Limb (tissue), 2 donors: ENCODE measurements around the gene GABRP.

Experiments used
- DNase-seq, 2 donors: peaks; one replicate each; pipeline ENCODE4 v3.0.0-alpha.2; 2016; ENCODE audit errors: extremely low spot score in 2 of 2

GABRP gene, protein sequence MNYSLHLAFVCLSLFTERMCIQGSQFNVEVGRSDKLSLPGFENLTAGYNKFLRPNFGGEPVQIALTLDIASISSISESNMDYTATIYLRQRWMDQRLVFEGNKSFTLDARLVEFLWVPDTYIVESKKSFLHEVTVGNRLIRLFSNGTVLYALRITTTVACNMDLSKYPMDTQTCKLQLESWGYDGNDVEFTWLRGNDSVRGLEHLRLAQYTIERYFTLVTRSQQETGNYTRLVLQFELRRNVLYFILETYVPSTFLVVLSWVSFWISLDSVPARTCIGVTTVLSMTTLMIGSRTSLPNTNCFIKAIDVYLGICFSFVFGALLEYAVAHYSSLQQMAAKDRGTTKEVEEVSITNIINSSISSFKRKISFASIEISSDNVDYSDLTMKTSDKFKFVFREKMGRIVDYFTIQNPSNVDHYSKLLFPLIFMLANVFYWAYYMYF

GRCh38 chr5:170783498-170784247 is at the start of gene GABRP:
TSS of gene GABRP (plus strand) at chr5:170783725. CDS start at chr5:170788616, 4,891 bp downstream.
- no peak for DNase-seq

GRCh38 chr5:170736966-170737365 is 46.6 kb upstream of the GABRP start:
- DNase-seq: no peak

DNA sequence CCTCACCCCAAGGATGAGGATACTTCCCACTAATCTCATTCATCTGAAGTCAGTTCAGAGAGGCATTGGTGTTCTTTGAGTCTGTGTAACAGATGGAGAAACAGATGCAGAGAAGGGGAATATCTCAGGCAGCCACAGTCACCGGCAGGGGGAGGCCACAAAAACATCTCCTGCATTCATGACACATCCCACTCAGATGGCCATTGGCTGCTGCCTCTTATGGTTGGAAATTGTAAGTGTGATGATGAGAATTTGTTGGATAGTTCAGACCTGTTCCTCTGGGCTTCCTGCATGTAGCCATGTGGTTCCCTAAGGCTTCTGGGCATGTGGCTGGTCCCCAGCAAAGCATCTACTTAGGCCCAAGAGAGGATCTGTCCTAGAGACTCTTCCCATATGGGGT is 45.9 kb upstream of the GABRP start:
- DNase-seq: no peak

- DNase-seq: no peak
These were observed 44.7 kb upstream of the GABRP start for GRCh38 chr5:170738840-170739239.

- no peak for DNase-seq
These were observed 44.1 kb upstream of the GABRP start for GRCh38 chr5:170739446-170739845.

GRCh38 chr5:170740551-170741205 is 42.8 kb upstream of the GABRP start:
- DNase-seq: no peak

DNA sequence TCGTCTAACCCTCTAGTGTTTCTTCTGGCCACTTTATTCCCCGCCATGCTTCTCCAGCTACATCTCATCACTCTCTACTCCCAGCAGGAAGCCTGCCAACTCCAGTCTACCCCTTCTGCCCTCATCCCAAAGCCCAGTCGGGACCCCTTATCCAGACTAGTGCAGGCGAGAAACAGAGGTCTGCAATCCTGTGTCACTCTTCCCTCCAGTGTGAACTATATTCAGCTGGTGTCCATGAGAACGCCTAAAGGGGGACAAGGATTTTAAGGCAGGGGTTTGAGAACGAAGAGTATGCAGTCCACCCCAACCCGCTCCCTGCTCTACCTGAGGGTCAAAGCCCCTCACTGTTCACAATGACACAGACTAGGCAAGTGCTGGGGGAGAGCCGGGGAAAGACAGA is 41.7 kb upstream of the GABRP start:
- no peak for DNase-seq

- no peak for DNase-seq
These were observed 39.7 kb upstream of the GABRP start for GRCh38 chr5:170743876-170744212.

- peak in 1 of 2 donors; percentile 55 for DNase-seq
These were observed 37.9 kb upstream of the GABRP start for GRCh38 chr5:170745481-170746071.

GRCh38 chr5:170746075-170746960 is 37.2 kb upstream of the GABRP start:
- peak in 1 of 2 donors; percentile 50 for DNase-seq

DNA sequence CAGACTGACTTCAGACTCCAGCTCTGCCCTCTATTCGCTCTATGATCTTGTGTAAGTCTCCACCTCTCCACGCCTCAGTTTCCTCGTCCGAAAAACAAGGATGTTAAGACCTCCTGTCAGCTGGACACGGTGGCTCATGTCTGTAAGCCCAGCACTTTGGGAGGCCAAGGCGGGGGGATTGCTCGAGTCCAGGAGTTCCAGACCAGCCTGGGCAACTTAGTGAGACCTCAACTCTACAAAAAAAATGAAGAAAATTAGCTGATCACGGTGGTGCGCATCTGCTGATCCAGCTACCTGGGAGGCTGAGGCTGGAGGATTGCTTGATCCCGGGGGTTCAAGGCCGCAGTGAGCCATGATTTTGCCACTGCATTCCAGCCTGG is 36.6 kb upstream of the GABRP start:
- DNase-seq: no peak

DNA sequence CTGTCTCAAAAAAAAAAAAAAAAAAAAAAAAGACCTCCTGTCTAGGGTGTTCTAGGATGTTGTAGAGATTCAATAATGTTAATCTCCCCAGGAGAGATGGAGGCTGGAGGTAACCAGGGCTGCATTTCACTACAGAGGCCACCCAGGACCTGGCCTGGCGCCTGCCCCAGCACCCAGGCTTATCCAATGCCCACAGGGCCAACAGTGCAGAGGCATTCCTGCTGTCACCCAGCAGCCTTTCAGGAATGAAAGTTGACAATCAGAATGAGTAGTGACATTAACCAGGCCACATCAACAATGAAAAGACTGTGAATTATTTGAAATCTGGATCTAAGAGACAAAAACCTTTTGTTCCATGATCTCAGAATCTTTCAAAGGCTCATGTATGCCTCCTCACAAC is 36.2 kb upstream of the GABRP start:
- DNase-seq: no peak

DNA sequence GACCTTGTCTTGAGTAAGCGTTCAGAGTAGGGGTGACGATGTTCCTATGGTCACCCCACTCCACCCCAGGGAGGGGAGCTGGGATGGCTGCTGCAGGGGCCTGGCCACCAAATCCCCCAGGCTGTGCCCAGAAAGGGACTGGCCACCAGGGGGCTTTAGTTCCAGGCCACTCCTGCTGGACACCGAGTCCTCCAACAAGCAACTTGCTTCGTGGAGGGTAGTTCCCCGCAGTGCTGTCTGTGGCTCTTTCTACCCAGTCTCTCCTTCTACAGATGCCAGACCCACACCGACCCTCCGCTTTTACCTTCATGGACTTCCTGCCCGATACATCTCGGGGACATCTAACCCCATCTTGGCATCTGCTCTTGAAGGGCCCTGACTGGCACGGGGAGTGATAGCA is 35.7 kb upstream of the GABRP start:
- peak in 1 of 2 donors; percentile 42 for DNase-seq

DNA sequence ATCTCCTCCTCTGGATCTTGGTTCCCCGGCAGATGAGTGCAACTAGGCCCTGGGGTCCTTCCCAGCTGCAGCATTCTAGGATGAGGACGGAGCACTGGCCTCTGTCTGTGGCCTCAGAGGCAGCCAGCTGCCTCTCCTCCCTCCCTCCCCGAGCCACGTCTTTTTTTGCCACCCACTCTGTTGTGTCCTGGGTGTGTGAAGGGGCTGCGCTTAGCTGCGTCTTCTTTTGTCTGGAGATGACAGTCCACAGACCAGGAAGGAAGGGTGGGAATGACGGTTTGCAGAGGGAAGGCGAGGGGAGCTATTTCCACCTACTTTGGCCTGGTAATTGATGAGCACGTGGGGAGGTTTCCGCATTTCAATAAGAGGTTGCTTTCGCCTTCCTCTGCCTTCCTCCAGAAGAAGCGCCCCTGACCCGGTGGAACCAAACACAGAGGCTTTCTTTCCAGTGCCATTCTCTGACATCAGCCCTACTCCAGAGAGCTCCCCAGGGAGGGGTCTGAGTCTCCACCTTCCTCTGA is 34.5 kb upstream of the GABRP start:
- no peak for DNase-seq

GRCh38 chr5:170749911-170750431 is 33.6 kb upstream of the GABRP start:
- DNase-seq: no peak

GRCh38 chr5:170750791-170751190 is 32.7 kb upstream of the GABRP start:
- DNase-seq: no peak

GRCh38 chr5:170751631-170752030 is 31.9 kb upstream of the GABRP start:
- DNase-seq: no peak

DNA sequence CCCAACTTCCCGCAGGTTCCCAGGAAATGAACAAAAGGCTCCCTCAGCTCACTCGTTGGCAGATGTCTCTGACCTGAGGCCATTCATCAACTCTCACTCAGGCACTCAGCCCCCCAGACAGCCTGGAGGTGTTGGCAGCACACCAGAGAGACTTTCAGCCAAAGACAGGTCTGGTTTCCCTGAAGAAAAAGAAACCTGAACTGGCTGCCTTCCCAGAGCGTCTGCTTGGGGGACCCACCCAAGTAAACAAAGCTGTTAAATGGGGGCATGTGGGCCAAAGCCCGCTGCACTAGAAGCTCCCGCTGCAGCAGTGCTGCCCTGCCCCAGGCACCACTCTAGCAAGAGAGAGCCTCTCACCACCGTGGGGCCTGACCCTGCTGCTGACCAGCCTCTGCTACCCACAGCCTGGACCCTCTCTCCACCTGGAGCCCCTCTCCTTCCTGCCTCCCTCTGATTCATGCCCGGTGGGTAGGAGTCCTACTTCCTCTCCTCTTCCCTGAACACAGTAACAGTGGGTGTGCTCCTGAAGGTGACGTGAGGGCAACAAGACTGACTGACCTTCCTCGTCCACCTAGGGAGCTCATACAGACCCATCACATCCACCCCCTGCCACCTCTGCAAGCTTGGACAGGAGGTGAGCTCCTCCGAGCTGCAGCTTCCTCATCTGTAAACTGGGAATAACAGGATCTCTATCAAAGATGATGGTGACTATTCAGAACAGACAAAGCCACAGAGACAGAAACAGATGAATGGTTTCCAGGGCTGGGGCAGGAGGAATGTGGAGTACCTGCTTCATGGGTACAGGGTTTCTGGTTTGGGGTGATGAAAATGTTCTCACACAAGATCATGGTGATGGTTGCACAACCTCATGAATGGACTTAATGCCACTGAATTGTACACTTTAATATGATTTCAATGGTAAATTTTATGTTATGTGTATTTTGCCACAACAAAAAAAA is 31.0 kb upstream of the GABRP start:
- DNase-seq: peak in 1 of 2 donors; percentile 66

GRCh38 chr5:170753311-170753710 is 30.2 kb upstream of the GABRP start:
- DNase-seq: no peak
